Suprapubic skin (tissue), 4 donors: ENCODE results near the gene TRPV6.

Experiments used
- POLR2A ChIP-seq, 2 donors: fragments of 450-650 bp; IDR thresholded peaks; one replicate each; pipeline ENCODE4 v1.6.1; 2017; ENCODE audit warnings: antibody characterized with exemption in 2 of 2, mild to moderate bottlenecking in 2 of 2, moderate library complexity in 2 of 2
- POLR2AphosphoS5 ChIP-seq, 3 donors: sonication (generic); formaldehyde crosslinking; IDR thresholded peaks; one replicate each; pipeline ENCODE4 v1.6.1; 2017; ENCODE audit warnings: antibody characterized with exemption in 3 of 3
- TF ChIP-seq, protein P1 (sequence below), 2 donors: fragments of 200-600 bp in 1 of 2; fragments of 450-650 bp in 1 of 2; sonication (generic) in 1 of 2; IDR thresholded peaks; one replicate each; pipeline ENCODE4 v1.5.1; 2016 to 2019; ENCODE audit warnings: antibody characterized with exemption in 2 of 2, mild to moderate bottlenecking in 1 of 2, moderate library complexity in 1 of 2

DNA sequence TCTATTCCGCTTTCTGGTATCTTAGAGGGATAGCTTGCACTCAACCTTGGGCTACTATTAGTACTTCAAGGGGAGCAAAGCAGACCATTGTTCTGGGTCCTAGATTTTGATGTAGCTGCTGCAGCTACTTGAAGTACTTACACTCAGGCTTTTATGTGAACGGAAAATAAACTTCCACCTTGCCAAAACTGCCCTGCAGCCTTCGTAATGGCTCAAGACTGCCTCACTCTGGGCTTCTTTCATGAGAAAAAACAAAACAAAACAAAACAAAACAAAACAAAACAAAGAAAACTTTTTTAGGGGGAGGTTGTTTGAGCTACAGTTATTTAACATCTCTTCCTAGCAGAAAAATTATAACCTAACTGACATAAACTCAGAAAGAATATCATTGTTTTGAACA, 50.1 kb downstream of the TRPV6 start:
- TF ChIP-seq POLR2AphosphoS5 (IDR thresholded peaks at IDR 0.05) (no peak), POLR2A (IDR thresholded peaks at IDR 0.05) (no peak)
- TF ChIP-seq, protein P1, sequence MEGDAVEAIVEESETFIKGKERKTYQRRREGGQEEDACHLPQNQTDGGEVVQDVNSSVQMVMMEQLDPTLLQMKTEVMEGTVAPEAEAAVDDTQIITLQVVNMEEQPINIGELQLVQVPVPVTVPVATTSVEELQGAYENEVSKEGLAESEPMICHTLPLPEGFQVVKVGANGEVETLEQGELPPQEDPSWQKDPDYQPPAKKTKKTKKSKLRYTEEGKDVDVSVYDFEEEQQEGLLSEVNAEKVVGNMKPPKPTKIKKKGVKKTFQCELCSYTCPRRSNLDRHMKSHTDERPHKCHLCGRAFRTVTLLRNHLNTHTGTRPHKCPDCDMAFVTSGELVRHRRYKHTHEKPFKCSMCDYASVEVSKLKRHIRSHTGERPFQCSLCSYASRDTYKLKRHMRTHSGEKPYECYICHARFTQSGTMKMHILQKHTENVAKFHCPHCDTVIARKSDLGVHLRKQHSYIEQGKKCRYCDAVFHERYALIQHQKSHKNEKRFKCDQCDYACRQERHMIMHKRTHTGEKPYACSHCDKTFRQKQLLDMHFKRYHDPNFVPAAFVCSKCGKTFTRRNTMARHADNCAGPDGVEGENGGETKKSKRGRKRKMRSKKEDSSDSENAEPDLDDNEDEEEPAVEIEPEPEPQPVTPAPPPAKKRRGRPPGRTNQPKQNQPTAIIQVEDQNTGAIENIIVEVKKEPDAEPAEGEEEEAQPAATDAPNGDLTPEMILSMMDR (IDR thresholded peaks at IDR 0.05): no peak
